IMR-90 (cell line): ENCODE measurements around the gene RIMS4. TPM values are rescaled to one million over a fixed set of nuclear protein-coding genes. Genes with fewer than 3 reads are reported as not detected.

ENCODE experiments used
- ATAC-seq: fragments of 200-7000 bp; cut with Tn5 transposase; 2 replicates; pipeline ENCODE4 v1.9.1; 2020; ENCODE audit warnings: low read depth, mild to moderate bottlenecking, moderate library complexity
- BruUV-seq: library from RNA; stranded (reverse); fragments of 400-500 nt; replicated peaks from 2 replicates; lab custom pipeline; 2021; lab: Mats Ljungman, UMichigan
- CTCF ChIA-PET: fragments of 300-600 bp; formaldehyde crosslinking; extraction: SDS; loops from one replicate; lab custom pipeline; 2021; ENCODE audit warnings: antibody characterized with exemption; lab: Yijun Ruan, JAX
- POLR2A ChIA-PET: fragments of 300-600 bp; sonication (Branson Sonifier 250); formaldehyde crosslinking; loops from one replicate; lab custom pipeline; 2022; ENCODE audit warnings: antibody characterized with exemption; ENCODE audit not compliant: unreplicated experiment; lab: Charles Lee
- DNase-seq: peaks from one replicate; pipeline ENCODE4 v3.0.0; 2013
- H2AFZ ChIP-seq: replicated peaks from 2 replicates; pipeline ENCODE3; 2013; ENCODE audit warnings: low read length, mild to moderate bottlenecking; ENCODE audit not compliant: poor library complexity
- H2AK5ac ChIP-seq: 2 replicates; pipeline ENCODE4 v1.6.1; 2013; ENCODE audit warnings: low read depth, low read length, inconsistent platforms
- H2AK9ac ChIP-seq: replicated peaks from 2 replicates; pipeline ENCODE3; 2013; ENCODE audit warnings: mild to moderate bottlenecking, low read depth, low read length, moderate library complexity; ENCODE audit not compliant: poor library complexity
- H2BK120ac ChIP-seq: 2 replicates; pipeline ENCODE4 v1.6.1; 2013; ENCODE audit warnings: low read depth, low read length, inconsistent platforms
- H2BK15ac ChIP-seq: 3 replicates; pipeline ENCODE4 v1.6.1; 2013; ENCODE audit warnings: low read depth, low read length, inconsistent platforms
- H2BK20ac ChIP-seq: 2 replicates; pipeline ENCODE4 v1.6.1; 2013; ENCODE audit warnings: low read depth, mild to moderate bottlenecking, inconsistent platforms, low read length, moderate library complexity
- H2BK5ac ChIP-seq: 2 replicates; pipeline ENCODE4 v1.6.1; 2013; ENCODE audit warnings: mild to moderate bottlenecking, low read depth, low read length, inconsistent platforms; ENCODE audit not compliant: poor library complexity, severe bottlenecking
- H3K14ac ChIP-seq: replicated peaks from 2 replicates; pipeline ENCODE4 v1.6.1; 2013; ENCODE audit warnings: low read depth, low read length, inconsistent platforms
- H3K18ac ChIP-seq: 2 replicates; pipeline ENCODE4 v1.6.1; 2013; ENCODE audit warnings: low read depth, low read length, control low read depth
- H3K23ac ChIP-seq: 2 replicates; pipeline ENCODE4 v1.6.1; 2013; ENCODE audit warnings: low read depth, low read length, inconsistent platforms
- H3K27ac ChIP-seq: 2 replicates; pipeline ENCODE4 v1.5.1; 2013; ENCODE audit warnings: mild to moderate bottlenecking, control low read depth, low read length; ENCODE audit not compliant: insufficient read depth
- H3K27me3 ChIP-seq: 2 replicates; pipeline ENCODE4 v1.6.1; 2013; ENCODE audit warnings: low read length; ENCODE audit not compliant: control insufficient read depth, insufficient read depth
- H3K36me3 ChIP-seq: 2 replicates; pipeline ENCODE4 v1.6.1; 2013; ENCODE audit warnings: low read length, mixed read lengths; ENCODE audit not compliant: control insufficient read depth, insufficient read depth
- H3K4ac ChIP-seq: 2 replicates; pipeline ENCODE4 v1.6.1; 2013; ENCODE audit warnings: low read depth, low read length, inconsistent platforms
- H3K4me1 ChIP-seq: 2 replicates; pipeline ENCODE4 v1.6.1; 2013; ENCODE audit warnings: low read length, mixed read lengths; ENCODE audit not compliant: control insufficient read depth, insufficient read depth
- H3K4me2 ChIP-seq: 2 replicates; pipeline ENCODE4 v1.6.1; 2013; ENCODE audit warnings: low read depth, mild to moderate bottlenecking, control low read depth, low read length, moderate library complexity
- H3K4me3 ChIP-seq: 2 replicates; pipeline ENCODE4 v1.5.1; 2013; ENCODE audit warnings: low read depth, mild to moderate bottlenecking, control low read depth, low read length, moderate library complexity; ENCODE audit not compliant: insufficient read depth
- H3K56ac ChIP-seq: 2 replicates; pipeline ENCODE4 v1.6.1; 2013; ENCODE audit warnings: low read length, inconsistent platforms; ENCODE audit not compliant: insufficient read depth; ENCODE audit errors: extremely low read depth
- H3K79me1 ChIP-seq, 2 experiments: 2 replicates each; pipeline ENCODE4 v1.6.1; 2013; ENCODE audit warnings: low read length in 2 of 2, inconsistent platforms in 1 of 2, low read depth in 1 of 2
- H3K9ac ChIP-seq: 2 replicates; pipeline ENCODE4 v1.6.1; 2013; ENCODE audit warnings: low read depth, low read length, control low read depth
- H3K9me1 ChIP-seq: 2 replicates; pipeline ENCODE4 v1.6.1; 2013; ENCODE audit warnings: low read length, inconsistent platforms; ENCODE audit not compliant: insufficient read depth
- H3K9me3 ChIP-seq: 2 replicates; pipeline ENCODE4 v1.6.1; 2013; ENCODE audit warnings: low read length; ENCODE audit not compliant: control insufficient read depth, insufficient read depth
- H4K20me1 ChIP-seq: 2 replicates; pipeline ENCODE4 v1.6.1; 2013; ENCODE audit warnings: low read length, inconsistent platforms; ENCODE audit not compliant: insufficient read depth
- H4K5ac ChIP-seq: 2 replicates; pipeline ENCODE4 v1.6.1; 2013; ENCODE audit warnings: mild to moderate bottlenecking, low read depth, low read length, control low read depth
- H4K8ac ChIP-seq, 2 experiments: 2 replicates each; pipeline ENCODE4 v1.6.1; 2013; ENCODE audit warnings: low read depth in 2 of 2, low read length in 2 of 2, control low read depth in 1 of 2, inconsistent platforms in 1 of 2
- H4K91ac ChIP-seq: 2 replicates; pipeline ENCODE4 v1.6.1; 2013; ENCODE audit warnings: low read depth, low read length, inconsistent platforms; ENCODE audit not compliant: insufficient read depth
- BHLHE40 ChIP-seq: fragments of 150-350 bp; IDR thresholded peaks from 2 replicates; pipeline ENCODE4 v1.6.1; 2016; ENCODE audit warnings: mild to moderate bottlenecking, low read depth, low read length
- CEBPB ChIP-seq: IDR thresholded peaks from 2 replicates; pipeline ENCODE4 v1.6.1; 2012; ENCODE audit warnings: low read depth, low read length, improper control_type of control experiment
- CHD1 ChIP-seq: IDR thresholded peaks from 2 replicates; pipeline ENCODE4 v1.6.1; 2012; ENCODE audit warnings: low read depth, low read length, improper control_type of control experiment
- FOS ChIP-seq: fragments of 150-350 bp; IDR thresholded peaks from 2 replicates; pipeline ENCODE4 v1.6.1; 2016; ENCODE audit warnings: low read depth, low read length
- MAFK ChIP-seq: IDR thresholded peaks from 2 replicates; pipeline ENCODE4 v1.6.1; 2012; ENCODE audit warnings: low read depth, low read length, improper control_type of control experiment
- MAZ ChIP-seq: IDR thresholded peaks from 2 replicates; pipeline ENCODE4 v1.6.1; 2012; ENCODE audit warnings: low read depth, mild to moderate bottlenecking, low read length, improper control_type of control experiment, moderate library complexity, borderline replicate concordance
- MXI1 ChIP-seq: IDR thresholded peaks from 2 replicates; pipeline ENCODE4 v1.6.1; 2012; ENCODE audit warnings: low read depth, mild to moderate bottlenecking, low read length, moderate library complexity, borderline replicate concordance
- NFE2L2 ChIP-seq: fragments of 150-350 bp; IDR thresholded peaks from 2 replicates; pipeline ENCODE4 v1.6.1; 2016; ENCODE audit warnings: low read depth, mild to moderate bottlenecking, low read length
- POLR2A ChIP-seq: IDR thresholded peaks from 2 replicates; pipeline ENCODE4 v1.6.1; 2012; ENCODE audit warnings: mild to moderate bottlenecking, low read depth, low read length
- RAD21 ChIP-seq: IDR thresholded peaks from 2 replicates; pipeline ENCODE4 v1.6.1; 2012; ENCODE audit warnings: low read length, improper control_type of control experiment
- RCOR1 ChIP-seq: IDR thresholded peaks from 2 replicates; pipeline ENCODE4 v1.6.1; 2012; ENCODE audit warnings: mild to moderate bottlenecking, low read length, improper control_type of control experiment; ENCODE audit not compliant: insufficient replicate concordance
- RFX5 ChIP-seq: IDR thresholded peaks from 2 replicates; pipeline ENCODE4 v1.8.0; 2012; ENCODE audit warnings: low read depth, mild to moderate bottlenecking, low read length, moderate library complexity
- WGBS, 2 experiments: methylation state at CpG; one replicate each; pipeline versions ENCODE4 v1.1.5 to v1.1.7; 2013; ENCODE audit warnings: missing lambda C conversion rate in 2 of 2; ENCODE audit not compliant: insufficient read length in 1 of 2; ENCODE audit errors: extremely low coverage in 2 of 2; 5-methylcytosine and 5-hydroxymethylcytosine counted together
- dilution Hi-C: fragments of 300-500 bp; cut with HindIII; formaldehyde crosslinking; loops from one replicate; pipeline ENCODE4 v1.14.3; 2018; ENCODE audit warnings: low sequenced_read_pairs; ENCODE audit not compliant: unreplicated experiment
- in situ Hi-C: fragments of 300-500 bp; cut with MboI; formaldehyde crosslinking; loops from 3 replicates; pipeline ENCODE4 v1.14.3; 2019; ENCODE audit warnings: low sequenced_read_pairs, inconsistent platforms, mixed read lengths
- intact Hi-C: fragments of 100-400 bp; cut with micrococcal nuclease; formaldehyde crosslinking; loops from 2 replicates; pipeline ENCODE4 v1.10.0; 2022
- polyA plus RNA-seq, 3 experiments: library from polyadenylated mRNA; depleted of rRNA; stranded (reverse); fragments of >200 nt; gene quantifications; 2 replicates each; pipeline ENCODE4 v1.2.3, GENCODE V29; 2012; ENCODE audit warnings: low replicate concordance in 1 of 3
- total RNA-seq: library from RNA; depleted of rRNA; stranded (reverse); fragments of >200 nt; gene quantifications from 2 replicates; pipeline ENCODE4 v1.2.3, GENCODE V29; 2012
- TF ChIP-seq, protein P1 (sequence below): fragments of 150-350 bp; IDR thresholded peaks from 2 replicates; pipeline ENCODE4 v1.6.1; 2016; ENCODE audit warnings: low read depth, mild to moderate bottlenecking, low read length, moderate library complexity, borderline replicate concordance
- TF ChIP-seq, protein P2 (sequence below): fragments of 150-350 bp; IDR thresholded peaks from 2 replicates; pipeline ENCODE4 v1.6.1; 2017; ENCODE audit warnings: mild to moderate bottlenecking, antibody characterized with exemption, low read length, low read depth

The RIMS4 gene
- total and polyA plus RNA-seq, 2 of the 4 experiments (the other 2 are of a cell fraction) = not detected

GRCh38 chr20:44720997-44721784, 89.2 kb downstream of the RIMS4 start:
- Histone ChIP-seq H3K27ac (peak overlapping the region; percentile 42; the same call in 1 of the 2 replicates), H3K4me1 (peaks cover 5% of the 10 kb centered on the region; the same call in 1 of the 2 replicates), H4K5ac (no peak overlapping the region; the same call in 1 of the 2 replicates), H3K9ac (no peak overlapping the region), H4K8ac (no peak overlapping the region), H2AFZ (no peak overlapping the region), H3K14ac (no peak overlapping the region; the same call in 1 of the 2 replicates), H2AK5ac (no peak overlapping the region), H3K9me1 (peaks cover 5% of the 10 kb centered on the region; the same call in 1 of the 2 replicates), H3K27me3 (no peaks in the 10 kb centered on the region; the same call in 1 of the 2 replicates), H3K4me3 (no peak overlapping the region), H3K18ac (peak overlapping the region; percentile 72), H3K36me3 (no peaks in the 10 kb centered on the region), H3K9me3 (no peaks in the 10 kb centered on the region), H2AK9ac (no peak overlapping the region), H4K20me1 (no peaks in the 10 kb centered on the region; the same call in 1 of the 2 replicates), H2BK5ac (peak overlapping the region; percentile 33), H2BK20ac (peak overlapping the region; percentile 60; the same call in 1 of the 2 replicates), H2BK15ac (no peak overlapping the region; the same call in 2 of the 3 replicates), H4K91ac (peak overlapping the region; percentile 37; the same call in 1 of the 2 replicates), H3K4ac (peak overlapping the region; percentile 52), H3K79me1 (no peaks in the 10 kb centered on the region), H3K56ac (no peak overlapping the region), H2BK120ac (0 out of 2 replicates have a peak overlapping the region, but pooled peaks have one; percentile 59), H3K23ac (no peak overlapping the region), H3K4me2 (no peak overlapping the region; the same call in 1 of the 2 replicates)
- ATAC-seq (peak; percentile 67), DNase-seq (peak; percentile 77)
- BruUV-seq = no TSS peak
- intact Hi-C loops (loop anchor here (2.0 kb wide), 1 partner anchor 28 kb away; no protein-coding TSS in a partner anchor), in situ Hi-C loops (no loop called here), dilution Hi-C loops (no loop called here)
- no CpG with 5 or more reads among the region's 11 CpGs for WGBS, 2 experiments
- ChIA-PET POLR2A (interaction anchor here (0.6 kb wide), 1 partner anchor 131 kb away, joined by 3 read pairs; no protein-coding TSS in a partner anchor), CTCF (interaction anchor here (1.5 to 1.7 kb wide), 2 partner anchors 9 to 12 kb away, joined by 4 to 6 read pairs; no protein-coding TSS in a partner anchor)
- TF ChIP-seq NFE2L2 (no peak), RFX5 (no peak), MXI1 (no peak), CEBPB (peak; percentile 84), POLR2A (no peak), MAZ (no peak), FOS (peak; percentile 56), RCOR1 (peak; percentile 56), CHD1 (no peak), MAFK (no peak), BHLHE40 (no peak; the same call in 1 of the 2 replicates), RAD21 (no peak)
- TF ChIP-seq, protein P1, sequence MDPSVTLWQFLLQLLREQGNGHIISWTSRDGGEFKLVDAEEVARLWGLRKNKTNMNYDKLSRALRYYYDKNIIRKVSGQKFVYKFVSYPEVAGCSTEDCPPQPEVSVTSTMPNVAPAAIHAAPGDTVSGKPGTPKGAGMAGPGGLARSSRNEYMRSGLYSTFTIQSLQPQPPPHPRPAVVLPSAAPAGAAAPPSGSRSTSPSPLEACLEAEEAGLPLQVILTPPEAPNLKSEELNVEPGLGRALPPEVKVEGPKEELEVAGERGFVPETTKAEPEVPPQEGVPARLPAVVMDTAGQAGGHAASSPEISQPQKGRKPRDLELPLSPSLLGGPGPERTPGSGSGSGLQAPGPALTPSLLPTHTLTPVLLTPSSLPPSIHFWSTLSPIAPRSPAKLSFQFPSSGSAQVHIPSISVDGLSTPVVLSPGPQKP = no peak
- TF ChIP-seq, protein P2, sequence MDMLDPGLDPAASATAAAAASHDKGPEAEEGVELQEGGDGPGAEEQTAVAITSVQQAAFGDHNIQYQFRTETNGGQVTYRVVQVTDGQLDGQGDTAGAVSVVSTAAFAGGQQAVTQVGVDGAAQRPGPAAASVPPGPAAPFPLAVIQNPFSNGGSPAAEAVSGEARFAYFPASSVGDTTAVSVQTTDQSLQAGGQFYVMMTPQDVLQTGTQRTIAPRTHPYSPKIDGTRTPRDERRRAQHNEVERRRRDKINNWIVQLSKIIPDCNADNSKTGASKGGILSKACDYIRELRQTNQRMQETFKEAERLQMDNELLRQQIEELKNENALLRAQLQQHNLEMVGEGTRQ = no peak
